ENCODE results near the gene ACD. TPM values are rescaled to one million over a fixed set of nuclear protein-coding genes. Genes with fewer than 3 reads are reported as not detected.

ACD gene
- total RNA-seq, 1 experiment from 2014 or later, result 34.1 TPM

GRCh38 chr16:67637625-67638024 lies 22.4 kb downstream of the ACD start:
- Histone ChIP-seq H3T11ph (ENCODE audit: low read length) (no peak overlapping the region), H2BK5ac (ENCODE audit: insufficient read length, low read length) (no peak overlapping the region), H3K23ac (ENCODE audit: insufficient read length, low read depth, low read length) (no peak overlapping the region), H3K9me3 (ENCODE audit: control insufficient read depth, low read depth, low read length) (no peaks in the 10 kb centered on the region), H4K5ac (ENCODE audit: insufficient read length, low read depth, low read length) (no peak overlapping the region), H3K79me2 (ENCODE audit: insufficient read depth, low read length) (no peaks in the 10 kb centered on the region), H3K4ac (ENCODE audit: low read depth, low read length) (no peak overlapping the region), H3K4me1 (ENCODE audit: insufficient read depth, low read length) (no peaks in the 10 kb centered on the region), H2BK20ac (ENCODE audit: low read depth, low read length, poor library complexity, severe bottlenecking) (no peak overlapping the region), H4K20me1 (ENCODE audit: control insufficient read depth, insufficient read depth, insufficient read length) (no peaks in the 10 kb centered on the region), H2BK120ac (ENCODE audit: low read depth, low read length, poor library complexity, severe bottlenecking) (no peak overlapping the region), H4K91ac (ENCODE audit: insufficient read length, low read depth, low read length) (no peak overlapping the region), H3K14ac (ENCODE audit: insufficient read depth, low read length) (no peak overlapping the region), H3K79me1 (ENCODE audit: insufficient read depth, low read depth, low read length, poor library complexity, severe bottlenecking) (no peaks in the 10 kb centered on the region), H3K18ac (ENCODE audit: insufficient read length, low read depth, low read length) (no peak overlapping the region), H2AK5ac (ENCODE audit: insufficient read length, low read length) (no peak overlapping the region), H2AFZ (ENCODE audit: low read length) (no peak overlapping the region), H2BK15ac (ENCODE audit: low read depth, low read length) (no peak overlapping the region), H3K9ac (ENCODE audit: extremely low read depth, insufficient read length, low read length) (no peak overlapping the region), H3K27me3 (ENCODE audit: insufficient read depth, low read length) (no peaks in the 10 kb centered on the region), H2BK12ac (ENCODE audit: insufficient read length, low read depth, low read length) (no peak overlapping the region), H4K8ac (replicated peaks; ENCODE audit: insufficient read length, low read depth, low read length) (no peak overlapping the region), H3K4me2 (ENCODE audit: insufficient read depth, insufficient read length, low read length) (no peak overlapping the region), H3K23me2 (ENCODE audit: insufficient read length, low read depth, low read length, poor library complexity, severe bottlenecking) (no peaks in the 10 kb centered on the region), H3K56ac (ENCODE audit: insufficient read length, low read depth, low read length) (no peak overlapping the region), H3K27ac (ENCODE audit: insufficient read length, low read depth, low read length) (no peak overlapping the region)
- no peak for DNase-seq
- no peak for TF ChIP-seq CTCF (conservative IDR thresholded peaks at IDR 0.05)
- WGBS (ENCODE audit: extremely low coverage, insufficient read length, low lambda C conversion rate), result no CpG with 5 or more reads among the region's 12 CpGs
- no peaks in the 10 kb centered on the region for H3K4me1 Mint-ChIP-seq
- no peaks in the 10 kb centered on the region for H3K9me3 Mint-ChIP-seq
- H3K36me3 Mint-ChIP-seq (ENCODE audit: insufficient read depth in 1 of 3, low read depth in 3 of 3), result peaks cover 15 to 63% (median 44%) of the 10 kb centered on the region in 3 experiments
- H3K27me3 Mint-ChIP-seq (ENCODE audit: low read depth), result peaks cover 1% of the 10 kb centered on the region; the same call in 1 of the 2 replicates
- no peak overlapping the region for H3K4me3 Mint-ChIP-seq
- H3K27ac Mint-ChIP-seq, result no peak overlapping the region

Data from H9 (cell line).